PC-3 (cell line): ENCODE results near the gene SMG6.

Source experiments
- CTCF ChIP-seq: fragments of 300-600 bp; sonication (generic); conservative IDR thresholded peaks from 2 replicates; pipeline ENCODE4 v1.5.1; 2017; ENCODE audit warnings: antibody characterized with exemption, low read depth, mild to moderate bottlenecking, low read length
- EZH2 ChIP-seq: fragments of 300-600 bp; sonication (generic); IDR thresholded peaks from one replicate; pipeline ENCODE4 v1.6.1; 2017; ENCODE audit warnings: antibody characterized with exemption, mild to moderate bottlenecking, low read length; ENCODE audit not compliant: unreplicated experiment

- TF ChIP-seq CTCF (no peak), EZH2 (no peak)
Observed at GRCh38 chr17:2156666-2157065, 146.9 kb downstream of the SMG6 start.
